H9 (cell line): ENCODE results near the gene NT5DC1. TPM values are rescaled to one million over a fixed set of nuclear protein-coding genes. Genes with fewer than 3 reads are reported as not detected.
A peak's percentile ranks its signal among the peaks of the same experiment; 100 is the strongest.

Source experiments
- DNase-seq: peaks from one replicate; pipeline ENCODE4 v3.0.0-alpha.2; 2017
- H2AFZ ChIP-seq: one replicate; pipeline ENCODE4 v1.6.1; 2013; ENCODE audit warnings: mild to moderate bottlenecking, low read length, control low read depth, moderate library complexity
- H2AK5ac ChIP-seq: 2 replicates; pipeline ENCODE4 v1.6.1; 2013; ENCODE audit warnings: low read length, control low read depth, mixed read lengths; ENCODE audit not compliant: insufficient read length
- H2BK120ac ChIP-seq: one replicate; pipeline ENCODE4 v1.6.1; 2013; ENCODE audit warnings: low read depth, mild to moderate bottlenecking, low read length, control low read depth, inconsistent platforms; ENCODE audit not compliant: poor library complexity, severe bottlenecking
- H2BK12ac ChIP-seq: 2 replicates; pipeline ENCODE4 v1.6.1; 2013; ENCODE audit warnings: low read length, control low read depth, mixed read lengths, low read depth; ENCODE audit not compliant: insufficient read length
- H2BK15ac ChIP-seq: 2 replicates; pipeline ENCODE4 v1.6.1; 2013; ENCODE audit warnings: low read depth, low read length, control low read depth
- H2BK20ac ChIP-seq: one replicate; pipeline ENCODE4 v1.6.1; 2013; ENCODE audit warnings: low read depth, mild to moderate bottlenecking, low read length, control low read depth, inconsistent platforms; ENCODE audit not compliant: poor library complexity, severe bottlenecking
- H2BK5ac ChIP-seq: 2 replicates; pipeline ENCODE4 v1.6.1; 2013; ENCODE audit warnings: low read length, control low read depth, mixed read lengths; ENCODE audit not compliant: insufficient read length
- H3K14ac ChIP-seq: 2 replicates; pipeline ENCODE4 v1.6.1; 2013; ENCODE audit warnings: low read length, control low read depth; ENCODE audit not compliant: insufficient read depth
- H3K18ac ChIP-seq: 2 replicates; pipeline ENCODE4 v1.6.1; 2013; ENCODE audit warnings: low read depth, mild to moderate bottlenecking, mixed read lengths, low read length, control low read depth; ENCODE audit not compliant: insufficient read length
- H3K23ac ChIP-seq: 2 replicates; pipeline ENCODE4 v1.6.1; 2013; ENCODE audit warnings: low read length, control low read depth, mixed read lengths, low read depth; ENCODE audit not compliant: insufficient read length
- H3K23me2 ChIP-seq: 2 replicates; pipeline ENCODE4 v1.6.1; 2013; ENCODE audit warnings: low read depth, mild to moderate bottlenecking, mixed read lengths, low read length, control low read depth; ENCODE audit not compliant: insufficient read length, poor library complexity, severe bottlenecking
- H3K27ac ChIP-seq: 2 replicates; pipeline ENCODE4 v1.5.1; 2013; ENCODE audit warnings: low read length, control low read depth, mixed read lengths, low read depth; ENCODE audit not compliant: insufficient read length
- H3K27me3 ChIP-seq: 2 replicates; pipeline ENCODE4 v1.6.1; 2013; ENCODE audit warnings: low read length, control low read depth, inconsistent platforms; ENCODE audit not compliant: insufficient read depth
- H3K4ac ChIP-seq: 2 replicates; pipeline ENCODE4 v1.6.1; 2013; ENCODE audit warnings: low read depth, mild to moderate bottlenecking, control low read depth, inconsistent platforms, low read length, moderate library complexity
- H3K4me1 ChIP-seq: 2 replicates; pipeline ENCODE4 v1.6.1; 2013; ENCODE audit warnings: low read length, control low read depth, inconsistent platforms; ENCODE audit not compliant: insufficient read depth
- H3K4me2 ChIP-seq: 2 replicates; pipeline ENCODE4 v1.6.1; 2013; ENCODE audit warnings: low read length, control low read depth, mixed read lengths; ENCODE audit not compliant: insufficient read length, insufficient read depth
- H3K56ac ChIP-seq: 2 replicates; pipeline ENCODE4 v1.6.1; 2013; ENCODE audit warnings: low read depth, mild to moderate bottlenecking, mixed read lengths, low read length, control low read depth; ENCODE audit not compliant: insufficient read length
- H3K79me1 ChIP-seq: 2 replicates; pipeline ENCODE4 v1.6.1; 2013; ENCODE audit warnings: low read depth, mild to moderate bottlenecking, moderate library complexity, low read length, control low read depth, inconsistent platforms; ENCODE audit not compliant: insufficient read depth, poor library complexity, severe bottlenecking
- H3K79me2 ChIP-seq: 2 replicates; pipeline ENCODE4 v1.6.1; 2013; ENCODE audit warnings: low read length, control low read depth, inconsistent platforms; ENCODE audit not compliant: insufficient read depth
- H3K9ac ChIP-seq: 2 replicates; pipeline ENCODE4 v1.6.1; 2013; ENCODE audit warnings: low read length, control low read depth, mixed read lengths; ENCODE audit not compliant: insufficient read length; ENCODE audit errors: extremely low read depth
- H3K9me3 ChIP-seq: one replicate; pipeline ENCODE4 v1.6.1; 2013; ENCODE audit warnings: low read depth, low read length, inconsistent platforms; ENCODE audit not compliant: control insufficient read depth
- H3T11ph ChIP-seq: one replicate; pipeline ENCODE4 v1.6.1; 2013; ENCODE audit warnings: mild to moderate bottlenecking, low read length, control low read depth, inconsistent platforms
- H4K20me1 ChIP-seq: one replicate; pipeline ENCODE4 v1.6.1; 2013; ENCODE audit not compliant: control insufficient read depth, insufficient read length, insufficient read depth
- H4K5ac ChIP-seq: 2 replicates; pipeline ENCODE4 v1.6.1; 2013; ENCODE audit warnings: low read depth, mild to moderate bottlenecking, mixed read lengths, low read length, control low read depth; ENCODE audit not compliant: insufficient read length
- H4K8ac ChIP-seq: replicated peaks from 2 replicates; pipeline ENCODE4 v1.6.1; 2013; ENCODE audit warnings: low read length, control low read depth, mixed read lengths, low read depth; ENCODE audit not compliant: insufficient read length
- H4K91ac ChIP-seq: 2 replicates; pipeline ENCODE4 v1.6.1; 2013; ENCODE audit warnings: low read depth, mild to moderate bottlenecking, moderate library complexity, mixed read lengths, low read length, control low read depth; ENCODE audit not compliant: insufficient read length
- H3K27ac Mint-ChIP-seq, 3 experiments: 2 replicates in 2 of 3; 3 replicates in 1 of 3; pipeline ENCODE4 v1.8.0; 2020 to 2021; ENCODE audit warnings: mixed read lengths in 3 of 3, mild to moderate bottlenecking in 1 of 3, moderate library complexity in 1 of 3
- H3K27me3 Mint-ChIP-seq: 2 replicates; pipeline ENCODE4 v1.8.0; 2021; ENCODE audit warnings: low read depth, mild to moderate bottlenecking, moderate library complexity, mixed read lengths
- H3K36me3 Mint-ChIP-seq, 3 experiments: 2 replicates in 2 of 3; 3 replicates in 1 of 3; pipeline ENCODE4 v1.8.0; 2020 to 2021; ENCODE audit warnings: low read depth in 3 of 3, mixed read lengths in 3 of 3; ENCODE audit not compliant: insufficient read depth in 1 of 3
- H3K4me1 Mint-ChIP-seq, 2 experiments: 2 replicates each; pipeline ENCODE4 v1.8.0; 2020; ENCODE audit warnings: mixed read lengths in 2 of 2
- H3K4me3 Mint-ChIP-seq, 2 experiments: 2 replicates in 1 of 2; 3 replicates in 1 of 2; pipeline ENCODE4 v1.8.0; 2020 to 2021; ENCODE audit warnings: mild to moderate bottlenecking in 2 of 2, mixed read lengths in 2 of 2, moderate library complexity in 1 of 2
- H3K9me3 Mint-ChIP-seq, 2 experiments: 2 replicates in 1 of 2; 3 replicates in 1 of 2; pipeline ENCODE4 v1.8.0; 2020; ENCODE audit warnings: mild to moderate bottlenecking in 2 of 2, mixed read lengths in 2 of 2, moderate library complexity in 1 of 2
- CTCF ChIP-seq: fragments of 200-600 bp; sonication (generic); conservative IDR thresholded peaks from 3 replicates; pipeline ENCODE4 v1.8.0; 2021; ENCODE audit warnings: antibody characterized with exemption, mild to moderate bottlenecking
- WGBS: extraction: QIAGEN DNeasy Blood & Tissue Kit; methylation state at CpG from one replicate; pipeline ENCODE4 v1.1.7; 2013; ENCODE audit warnings: missing lambda C conversion rate, low lambda C conversion rate, mixed read lengths; ENCODE audit not compliant: insufficient read length; ENCODE audit errors: extremely low coverage; 5-methylcytosine and 5-hydroxymethylcytosine counted together
- total RNA-seq: library from RNA; stranded (reverse); gene quantifications from 2 replicates; pipeline ENCODE4 v1.2.1, GENCODE V29; 2021

The NT5DC1 gene
- total RNA-seq, 1 experiment from 2014 or later, result 64.9 TPM

GRCh38 chr6:116268589-116269293 is 168.1 kb downstream of the NT5DC1 start:
- no peaks in the 10 kb centered on the region for H3K79me1 ChIP-seq
- no peak overlapping the region for H2BK120ac ChIP-seq
- H3K14ac ChIP-seq, result no peak overlapping the region
- H2AFZ ChIP-seq, result no peak overlapping the region
- H3K23me2 ChIP-seq, result no peaks in the 10 kb centered on the region
- H4K20me1 ChIP-seq, result no peaks in the 10 kb centered on the region
- no peak overlapping the region for H2BK5ac ChIP-seq
- no peak overlapping the region for H3K18ac ChIP-seq
- no peak overlapping the region for H4K8ac ChIP-seq
- Mint-ChIP-seq H3K27ac (no peak overlapping the region), H3K27me3 (no peaks in the 10 kb centered on the region), H3K9me3 (no peaks in the 10 kb centered on the region; a peak in 1 of 5 replicates), H3K4me3 (no peak overlapping the region), H3K36me3 (peaks cover 0 to 6% (median 1%) of the 10 kb centered on the region in 3 experiments; a peak in 3 of 7 replicates), H3K4me1 (peaks cover 25 to 26% of the 10 kb centered on the region in 2 experiments)
- no peak for DNase-seq
- H2BK15ac ChIP-seq, result no peak overlapping the region
- H3K23ac ChIP-seq, result no peak overlapping the region
- no peak overlapping the region for H4K5ac ChIP-seq
- no peak overlapping the region for H2BK12ac ChIP-seq
- H3K27me3 ChIP-seq, result no peaks in the 10 kb centered on the region
- no peak overlapping the region for H3K4ac ChIP-seq
- no peaks in the 10 kb centered on the region for H3K9me3 ChIP-seq
- H3K4me2 ChIP-seq, result no peak overlapping the region
- TF ChIP-seq CTCF, result peak; percentile 95
- H3T11ph ChIP-seq, result no peak overlapping the region
- H3K27ac ChIP-seq, result no peak overlapping the region
- peaks cover 5% of the 10 kb centered on the region; the same call in 1 of the 2 replicates for H3K4me1 ChIP-seq
- no peak overlapping the region for H3K9ac ChIP-seq
- H2AK5ac ChIP-seq, result no peak overlapping the region
- no peak overlapping the region for H3K56ac ChIP-seq
- no CpG with 5 or more reads among the region's 3 CpGs for WGBS
- no peak overlapping the region for H4K91ac ChIP-seq
- H2BK20ac ChIP-seq, result no peak overlapping the region
- no peaks in the 10 kb centered on the region for H3K79me2 ChIP-seq
